GM18870 (cell line): Measurements from ENCODE around the gene GNRHR.

ENCODE experiments used
- ATAC-seq: cut with Tn5 transposase; IDR thresholded peaks from one replicate; pipeline ENCODE4 v1.9.1; 2021; ENCODE audit warnings: moderate library complexity; ENCODE audit not compliant: unreplicated experiment

The GNRHR gene

DNA sequence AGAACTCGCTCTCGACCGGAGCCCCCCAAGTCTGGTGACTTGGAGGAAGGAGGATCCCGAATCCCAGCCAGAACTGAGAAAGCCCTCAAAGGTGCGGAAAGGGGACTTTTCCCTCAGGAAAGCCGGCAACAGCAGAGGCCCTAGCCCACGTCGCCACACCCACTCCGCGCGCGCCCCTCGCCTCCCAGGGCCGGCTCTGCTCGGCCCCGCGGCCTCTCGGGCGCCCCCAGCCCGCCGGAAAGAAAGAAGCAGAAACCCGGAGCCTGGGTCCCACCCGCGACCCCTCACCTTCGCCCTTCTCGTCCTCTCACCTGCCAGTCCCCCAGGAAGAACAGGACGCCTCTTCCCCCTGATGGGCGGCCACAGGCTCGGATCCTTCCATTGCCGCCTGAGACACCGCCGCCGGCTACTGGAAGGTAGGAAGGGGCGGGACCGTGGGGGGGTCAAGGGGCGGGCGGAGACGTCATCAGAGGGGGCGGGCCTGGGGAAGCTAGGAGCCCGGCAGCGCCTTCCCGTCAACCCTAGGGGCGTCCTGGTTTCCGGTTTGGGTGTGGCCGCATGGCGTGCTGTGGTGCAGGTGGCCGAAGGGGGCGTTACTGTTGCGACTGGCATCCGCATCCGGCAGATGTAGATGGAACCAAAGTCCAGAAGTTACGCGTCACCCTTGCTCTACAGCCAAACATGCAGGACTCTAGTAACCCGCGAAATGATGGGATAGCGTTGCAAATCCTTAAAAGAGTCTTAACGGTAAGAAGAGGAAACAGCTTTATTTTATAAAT is 53.3 kb downstream of the GNRHR start, which contains the start of gene UBA6:
Gene UBA6 (minus strand): TSS at position 418 of the 779 bp plus-strand sequence. CDS start 36 bp downstream, at position 382.
- ATAC-seq = peak; percentile 94

DNA sequence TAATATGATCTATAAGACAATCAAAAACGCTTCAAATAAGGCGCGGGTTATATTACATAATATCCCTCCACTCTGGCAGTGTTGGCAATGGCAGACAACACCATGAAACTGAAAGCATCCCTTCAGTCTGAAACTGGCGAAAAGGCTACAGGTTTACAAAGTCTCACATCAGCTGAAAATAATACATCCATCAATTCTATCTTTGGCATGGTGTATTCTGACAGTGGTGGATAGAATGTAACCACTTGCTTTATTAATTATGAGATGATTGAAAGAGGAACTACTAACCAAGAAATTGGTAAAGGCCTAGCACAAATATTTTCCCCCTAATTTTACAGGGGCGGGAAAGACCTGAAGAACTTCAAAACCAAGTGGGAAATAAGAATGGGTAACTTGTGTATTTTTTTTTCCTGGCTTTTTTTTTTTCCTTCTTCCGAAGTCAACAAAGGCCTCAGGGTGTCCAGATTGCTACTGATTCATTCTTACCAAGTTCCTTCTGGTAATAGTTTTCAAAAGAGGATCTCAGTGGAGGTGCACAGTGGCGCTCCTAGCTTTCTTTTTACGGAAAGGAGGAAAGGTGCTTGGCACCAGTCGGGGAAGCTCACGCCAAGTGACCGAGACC is 54.0 kb downstream of the GNRHR start:
- peak; percentile 24 for ATAC-seq

DNA sequence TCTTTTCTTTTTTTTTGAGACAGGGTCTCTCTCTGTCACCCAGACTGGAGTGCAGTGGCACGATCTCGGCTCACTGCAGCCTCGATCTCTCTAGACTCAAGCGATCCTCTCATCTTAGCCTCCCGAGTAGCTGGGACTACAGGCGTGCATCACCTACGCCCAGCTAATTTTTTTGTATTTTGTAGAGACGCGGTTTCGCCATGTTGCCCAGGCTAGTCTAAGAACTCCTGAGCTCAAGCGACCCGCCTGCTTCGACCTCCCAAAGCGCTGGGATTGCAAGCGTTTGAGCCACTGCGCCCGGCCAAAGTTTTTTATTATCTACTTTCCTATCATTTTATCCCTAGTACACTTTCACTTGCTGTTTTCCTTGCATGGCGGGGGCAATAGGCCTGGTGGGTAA is 54.6 kb downstream of the GNRHR start:
- no peak for ATAC-seq

DNA sequence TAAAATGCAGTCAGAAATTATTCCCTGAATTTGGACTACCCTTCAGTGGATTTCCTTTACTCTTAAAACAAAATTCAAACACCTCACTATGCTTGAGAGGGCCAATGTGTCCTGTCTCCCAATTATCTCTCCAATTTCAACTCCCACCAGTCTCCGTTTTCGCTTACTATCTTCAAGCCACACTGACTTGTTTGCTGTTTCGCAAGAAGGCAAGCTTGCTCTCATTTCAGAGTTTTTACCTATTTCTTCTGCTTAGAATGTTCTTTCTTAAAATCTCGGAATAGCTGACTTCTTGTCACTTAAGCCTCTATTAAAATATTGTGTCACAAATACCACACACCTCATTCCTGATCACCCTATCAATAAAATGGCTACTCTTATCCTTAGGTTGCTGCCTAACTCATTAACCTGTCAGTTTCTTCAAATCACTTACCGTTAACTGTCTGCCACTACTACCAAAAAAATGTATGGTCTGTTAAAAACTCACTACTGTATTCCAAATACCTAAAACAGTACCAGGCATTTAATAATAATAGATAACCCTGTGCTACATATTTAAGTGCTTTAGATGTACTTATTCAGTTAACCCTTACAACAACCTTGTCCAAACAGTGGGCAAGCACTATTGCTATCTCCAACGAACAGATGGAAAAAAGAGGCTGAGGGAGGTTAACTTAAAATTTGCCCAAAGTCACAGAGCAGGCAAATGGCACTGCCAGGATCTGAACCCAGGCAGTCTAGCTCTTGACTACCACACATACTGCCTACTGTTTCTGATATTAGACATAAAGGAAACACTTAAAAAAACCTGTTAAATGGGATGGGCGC is 56.1 kb downstream of the GNRHR start:
- ATAC-seq = no peak

DNA sequence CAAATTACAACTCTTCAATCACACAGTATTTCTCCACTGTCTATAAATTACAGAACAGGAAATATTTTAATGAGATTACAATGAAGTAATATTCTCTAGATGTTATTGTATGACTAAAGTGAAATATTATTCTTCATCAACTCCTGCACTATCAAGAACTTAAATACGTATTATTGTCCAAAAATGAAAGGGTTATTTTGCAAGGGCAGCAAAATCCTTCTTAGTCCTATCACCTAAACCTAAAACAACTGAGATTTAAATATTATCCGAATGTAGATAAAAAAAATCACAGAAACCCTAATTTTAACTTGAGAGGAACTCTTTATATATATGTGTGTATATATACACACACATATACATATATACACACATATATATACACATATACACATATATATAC is 58.1 kb downstream of the GNRHR start:
- ATAC-seq = no peak

DNA sequence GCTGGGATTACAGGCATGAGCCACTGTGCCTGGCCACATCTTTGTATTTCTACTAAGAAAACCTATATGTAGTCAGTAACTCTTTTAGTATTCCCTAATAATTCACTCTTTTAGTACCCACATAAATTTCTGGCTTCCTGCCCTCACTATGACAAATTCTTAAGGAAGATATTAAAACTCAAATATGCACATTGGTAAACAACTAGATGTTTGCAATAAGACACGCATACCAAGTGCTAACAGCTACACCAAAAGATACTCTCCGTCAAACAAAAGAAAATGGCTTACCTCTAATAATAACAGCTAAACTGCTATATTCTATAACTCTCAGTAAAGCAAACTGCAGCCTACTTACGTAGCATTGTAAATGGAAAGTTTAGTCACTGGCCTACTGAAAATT is 59.5 kb downstream of the GNRHR start:
- no peak for ATAC-seq

DNA sequence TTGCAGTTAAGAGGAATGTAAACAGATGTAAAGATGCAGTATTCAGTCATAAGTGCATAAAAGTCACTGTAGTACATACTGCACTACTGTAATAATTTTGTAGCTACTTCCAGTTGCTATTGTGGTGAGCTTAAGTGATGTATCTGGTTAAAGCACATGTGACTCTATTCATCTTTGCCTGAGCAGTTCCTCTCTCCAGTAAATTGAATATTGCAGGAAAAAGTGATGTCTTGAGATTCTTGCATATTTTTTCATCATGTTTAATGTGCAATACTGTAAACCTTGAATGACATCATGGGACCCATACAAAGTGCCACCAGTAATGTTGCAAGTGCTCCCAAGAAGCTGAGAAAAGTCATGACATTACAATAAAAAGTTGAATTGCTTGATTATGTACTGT is 62.9 kb downstream of the GNRHR start:
- ATAC-seq = no peak
